ENCODE measurements around the gene CRYBG1. TPM values are rescaled to one million over a fixed set of nuclear protein-coding genes. Genes with fewer than 3 reads are reported as not detected.
A peak's percentile ranks its signal among the peaks of the same experiment; 100 is the strongest.

Gene CRYBG1
- total and polyA plus RNA-seq, 2 of the 13 experiments (the other 11 are each of a cell fraction or from before 2014, with no cell fraction given) = 10.1 to 21.9 TPM

- no peak for TF ChIP-seq MAZ (IDR thresholded peaks at IDR 0.05; ENCODE audit: borderline replicate concordance, low read depth, low read length)
- peak; percentile 80 for TF ChIP-seq MAZ (CRISPR knock-in tag; IDR thresholded peaks at IDR 0.05; ENCODE audit: low read depth)
- TF ChIP-seq MIER3 (CRISPR knock-in tag; IDR thresholded peaks at IDR 0.05; ENCODE audit: borderline replicate concordance) = no peak
- TF ChIP-seq KDM5A (IDR thresholded peaks at IDR 0.05; ENCODE audit: borderline replicate concordance, low read length) = no peak
- TF ChIP-seq ZNF790 (CRISPR knock-in tag; IDR thresholded peaks at IDR 0.05; ENCODE audit: borderline replicate concordance) = no peak
- no peak for TF ChIP-seq ATF1 (CRISPR knock-in tag; IDR thresholded peaks at IDR 0.05)
- no peak; the same call in 1 of the 2 replicates for TF ChIP-seq GATAD1 (CRISPR knock-in tag; IDR thresholded peaks at IDR 0.05)
- no peak for TF ChIP-seq GPN1 (CRISPR knock-in tag; IDR thresholded peaks at IDR 0.05; ENCODE audit: borderline replicate concordance)
- TF ChIP-seq, protein P1, sequence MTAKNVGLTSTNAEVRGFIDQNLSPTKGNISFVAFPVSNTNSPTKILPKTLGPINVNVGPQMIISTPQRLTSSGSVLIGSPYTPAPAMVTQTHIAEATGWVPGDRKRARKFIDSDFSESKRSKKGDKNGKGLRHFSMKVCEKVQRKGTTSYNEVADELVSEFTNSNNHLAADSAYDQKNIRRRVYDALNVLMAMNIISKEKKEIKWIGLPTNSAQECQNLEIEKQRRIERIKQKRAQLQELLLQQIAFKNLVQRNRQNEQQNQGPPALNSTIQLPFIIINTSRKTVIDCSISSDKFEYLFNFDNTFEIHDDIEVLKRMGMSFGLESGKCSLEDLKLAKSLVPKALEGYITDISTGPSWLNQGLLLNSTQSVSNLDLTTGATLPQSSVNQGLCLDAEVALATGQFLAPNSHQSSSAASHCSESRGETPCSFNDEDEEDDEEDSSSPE (CRISPR knock-in tag; IDR thresholded peaks at IDR 0.05) = peak; percentile 83
- TF ChIP-seq, protein P2, sequence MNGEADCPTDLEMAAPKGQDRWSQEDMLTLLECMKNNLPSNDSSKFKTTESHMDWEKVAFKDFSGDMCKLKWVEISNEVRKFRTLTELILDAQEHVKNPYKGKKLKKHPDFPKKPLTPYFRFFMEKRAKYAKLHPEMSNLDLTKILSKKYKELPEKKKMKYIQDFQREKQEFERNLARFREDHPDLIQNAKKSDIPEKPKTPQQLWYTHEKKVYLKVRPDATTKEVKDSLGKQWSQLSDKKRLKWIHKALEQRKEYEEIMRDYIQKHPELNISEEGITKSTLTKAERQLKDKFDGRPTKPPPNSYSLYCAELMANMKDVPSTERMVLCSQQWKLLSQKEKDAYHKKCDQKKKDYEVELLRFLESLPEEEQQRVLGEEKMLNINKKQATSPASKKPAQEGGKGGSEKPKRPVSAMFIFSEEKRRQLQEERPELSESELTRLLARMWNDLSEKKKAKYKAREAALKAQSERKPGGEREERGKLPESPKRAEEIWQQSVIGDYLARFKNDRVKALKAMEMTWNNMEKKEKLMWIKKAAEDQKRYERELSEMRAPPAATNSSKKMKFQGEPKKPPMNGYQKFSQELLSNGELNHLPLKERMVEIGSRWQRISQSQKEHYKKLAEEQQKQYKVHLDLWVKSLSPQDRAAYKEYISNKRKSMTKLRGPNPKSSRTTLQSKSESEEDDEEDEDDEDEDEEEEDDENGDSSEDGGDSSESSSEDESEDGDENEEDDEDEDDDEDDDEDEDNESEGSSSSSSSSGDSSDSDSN (CRISPR knock-in tag; IDR thresholded peaks at IDR 0.05) = peak; percentile 96
- peak; percentile 93 for TF ChIP-seq ASH2L (IDR thresholded peaks at IDR 0.05; ENCODE audit: insufficient read length, low read depth, low read length)
- TF ChIP-seq MAFF (IDR thresholded peaks at IDR 0.05; ENCODE audit: low read depth, low read length) = no peak
- TF ChIP-seq ZBTB2 (CRISPR knock-in tag; IDR thresholded peaks at IDR 0.05; ENCODE audit: low read depth) = peak; percentile 65; the same call in 1 of the 2 replicates
- no peak for TF ChIP-seq DDIT3 (CRISPR knock-in tag; IDR thresholded peaks at IDR 0.05)
- 0 out of 2 replicates have a peak, but pooled peaks have one; percentile 49 for TF ChIP-seq BRCA1 (CRISPR knock-in tag; IDR thresholded peaks at IDR 0.05)
- peak; percentile 100 for TF ChIP-seq ZNF777 (CRISPR knock-in tag; IDR thresholded peaks at IDR 0.05)
- no peak; the same call in 1 of the 2 replicates for TF ChIP-seq ZSCAN12 (CRISPR knock-in tag; IDR thresholded peaks at IDR 0.05)
- TF ChIP-seq, protein P3, sequence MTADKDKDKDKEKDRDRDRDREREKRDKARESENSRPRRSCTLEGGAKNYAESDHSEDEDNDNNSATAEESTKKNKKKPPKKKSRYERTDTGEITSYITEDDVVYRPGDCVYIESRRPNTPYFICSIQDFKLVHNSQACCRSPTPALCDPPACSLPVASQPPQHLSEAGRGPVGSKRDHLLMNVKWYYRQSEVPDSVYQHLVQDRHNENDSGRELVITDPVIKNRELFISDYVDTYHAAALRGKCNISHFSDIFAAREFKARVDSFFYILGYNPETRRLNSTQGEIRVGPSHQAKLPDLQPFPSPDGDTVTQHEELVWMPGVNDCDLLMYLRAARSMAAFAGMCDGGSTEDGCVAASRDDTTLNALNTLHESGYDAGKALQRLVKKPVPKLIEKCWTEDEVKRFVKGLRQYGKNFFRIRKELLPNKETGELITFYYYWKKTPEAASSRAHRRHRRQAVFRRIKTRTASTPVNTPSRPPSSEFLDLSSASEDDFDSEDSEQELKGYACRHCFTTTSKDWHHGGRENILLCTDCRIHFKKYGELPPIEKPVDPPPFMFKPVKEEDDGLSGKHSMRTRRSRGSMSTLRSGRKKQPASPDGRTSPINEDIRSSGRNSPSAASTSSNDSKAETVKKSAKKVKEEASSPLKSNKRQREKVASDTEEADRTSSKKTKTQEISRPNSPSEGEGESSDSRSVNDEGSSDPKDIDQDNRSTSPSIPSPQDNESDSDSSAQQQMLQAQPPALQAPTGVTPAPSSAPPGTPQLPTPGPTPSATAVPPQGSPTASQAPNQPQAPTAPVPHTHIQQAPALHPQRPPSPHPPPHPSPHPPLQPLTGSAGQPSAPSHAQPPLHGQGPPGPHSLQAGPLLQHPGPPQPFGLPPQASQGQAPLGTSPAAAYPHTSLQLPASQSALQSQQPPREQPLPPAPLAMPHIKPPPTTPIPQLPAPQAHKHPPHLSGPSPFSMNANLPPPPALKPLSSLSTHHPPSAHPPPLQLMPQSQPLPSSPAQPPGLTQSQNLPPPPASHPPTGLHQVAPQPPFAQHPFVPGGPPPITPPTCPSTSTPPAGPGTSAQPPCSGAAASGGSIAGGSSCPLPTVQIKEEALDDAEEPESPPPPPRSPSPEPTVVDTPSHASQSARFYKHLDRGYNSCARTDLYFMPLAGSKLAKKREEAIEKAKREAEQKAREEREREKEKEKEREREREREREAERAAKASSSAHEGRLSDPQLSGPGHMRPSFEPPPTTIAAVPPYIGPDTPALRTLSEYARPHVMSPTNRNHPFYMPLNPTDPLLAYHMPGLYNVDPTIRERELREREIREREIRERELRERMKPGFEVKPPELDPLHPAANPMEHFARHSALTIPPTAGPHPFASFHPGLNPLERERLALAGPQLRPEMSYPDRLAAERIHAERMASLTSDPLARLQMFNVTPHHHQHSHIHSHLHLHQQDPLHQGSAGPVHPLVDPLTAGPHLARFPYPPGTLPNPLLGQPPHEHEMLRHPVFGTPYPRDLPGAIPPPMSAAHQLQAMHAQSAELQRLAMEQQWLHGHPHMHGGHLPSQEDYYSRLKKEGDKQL (CRISPR knock-in tag; IDR thresholded peaks at IDR 0.05; ENCODE audit: low read depth) = no peak
Observed at GRCh38 chr6:106512048-106512967, 151.8 kb downstream of the CRYBG1 start (continued).
